K562 (cell line): Measurements from ENCODE around the gene PATL1. TPM values are rescaled to one million over a fixed set of nuclear protein-coding genes. Genes with fewer than 3 reads are reported as not detected.

Experiments
- ATAC-seq: fragments of 200-7000 bp; cut with Tn5 transposase; 3 replicates; pipeline ENCODE4 v1.9.1; 2020; ENCODE audit warnings: moderate library complexity
- BruUV-seq: library from RNA; stranded (reverse); fragments of 400-500 nt; replicated peaks from 2 replicates; lab custom pipeline; 2021; lab: Mats Ljungman, UMichigan
- CTCF ChIA-PET: fragments of 300-600 bp; formaldehyde crosslinking; extraction: SDS; loops from one replicate; lab custom pipeline; 2021; ENCODE audit warnings: low intra/inter-chr PET ratio; lab: Yijun Ruan, JAX
- POLR2A ChIA-PET: fragments of 300-600, 350-650 bp; sonication (Branson Sonifier 250); formaldehyde crosslinking; extraction: SDS; loops from one replicate; lab custom pipeline; 2021; ENCODE audit warnings: antibody characterized with exemption, inconsistent platforms; lab: Yijun Ruan, JAX
- DNase-seq, 4 experiments: peaks; one replicate each; pipeline versions ENCODE4 v3.0.0 to v3.0.0-alpha.2; 2011 to 2018; ENCODE audit warnings: low spot score in 3 of 4, mixed read lengths in 3 of 4; ENCODE audit errors: extremely low read depth in 1 of 4
- FAIRE-seq: peaks from 2 replicates; lab custom pipeline; 2011; peaks lifted over from hg19 to GRCh38; lab: Jason Lieb, UNC
- H2AFZ ChIP-seq: 2 replicates; pipeline ENCODE4 v1.6.0; 2011; ENCODE audit warnings: low read depth, low read length, control low read depth, inconsistent platforms
- H3K27ac ChIP-seq: fragments of 200-600 bp; 3 replicates; pipeline ENCODE4 v1.8.0; 2011; ENCODE audit warnings: low read depth, mild to moderate bottlenecking, control low read depth, inconsistent platforms, low read length, moderate library complexity, mixed read lengths; ENCODE audit errors: extremely low read depth
- H3K27me3 ChIP-seq, 2 experiments: fragments of 300-600 bp in 1 of 2; 2 replicates in 1 of 2; 3 replicates in 1 of 2; pipeline versions ENCODE4 v1.6.0 to v1.8.0; 2011; ENCODE audit warnings: inconsistent platforms in 2 of 2, low read length in 2 of 2, mild to moderate bottlenecking in 1 of 2, mixed read lengths in 1 of 2, moderate library complexity in 1 of 2; ENCODE audit not compliant: control insufficient read depth in 2 of 2, insufficient read depth in 2 of 2
- H3K36me3 ChIP-seq: fragments of 300-600 bp; 3 replicates; pipeline ENCODE4 v1.8.0; 2011; ENCODE audit warnings: mild to moderate bottlenecking, low read length, inconsistent platforms; ENCODE audit not compliant: control insufficient read depth, insufficient read depth
- H3K4me1 ChIP-seq, 2 experiments: fragments of 200-600 bp in 1 of 2; replicated peaks in 1 of 2; 2 replicates in 1 of 2; 3 replicates in 1 of 2; pipeline versions ENCODE4 v1.5.1 to v1.8.0; 2011; ENCODE audit warnings: inconsistent platforms in 2 of 2, low read length in 2 of 2, mild to moderate bottlenecking in 1 of 2, mixed read lengths in 1 of 2, moderate library complexity in 1 of 2; ENCODE audit not compliant: control insufficient read depth in 2 of 2, insufficient read depth in 2 of 2
- H3K4me2 ChIP-seq: 2 replicates; pipeline ENCODE4 v1.6.1; 2011; ENCODE audit warnings: low read length, control low read depth, inconsistent platforms, mixed read lengths; ENCODE audit not compliant: insufficient read depth
- H3K4me3 ChIP-seq: fragments of 200-600 bp; sonication (generic), shearing (Covaris generic); 2 replicates; pipeline ENCODE4 v1.5.1; 2016; ENCODE audit warnings: control low read depth, inconsistent platforms
- H3K79me2 ChIP-seq: fragments of 200-600 bp; 3 replicates; pipeline ENCODE4 v1.8.0; 2011; ENCODE audit warnings: low read length, inconsistent platforms; ENCODE audit not compliant: control insufficient read depth, insufficient read depth
- H3K9ac ChIP-seq, 2 experiments: 2 replicates each; pipeline versions ENCODE4 v1.6.0 to v1.6.1; 2011; ENCODE audit warnings: low read depth in 2 of 2, low read length in 2 of 2, control low read depth in 1 of 2, inconsistent platforms in 1 of 2, mild to moderate bottlenecking in 1 of 2, mixed read lengths in 1 of 2; ENCODE audit not compliant: insufficient read depth in 1 of 2
- H3K9me1 ChIP-seq: one replicate; pipeline ENCODE4 v1.6.0; 2011; ENCODE audit warnings: inconsistent platforms, mild to moderate bottlenecking, low read length, moderate library complexity; ENCODE audit not compliant: control insufficient read depth, insufficient read depth
- H3K9me3 ChIP-seq: replicated peaks from 2 replicates; pipeline ENCODE4 v1.5.1; 2011; ENCODE audit warnings: low read depth, low read length, inconsistent platforms; ENCODE audit not compliant: control insufficient read depth, insufficient read depth
- H4K20me1 ChIP-seq: replicated peaks from 2 replicates; pipeline ENCODE4 v1.6.1; 2011; ENCODE audit warnings: low read length, inconsistent platforms, mixed read lengths; ENCODE audit not compliant: control insufficient read depth, insufficient read depth
- C11orf30 ChIP-seq: fragments of 450-650 bp; IDR thresholded peaks from 2 replicates; pipeline ENCODE4 v1.6.1; 2016; ENCODE audit warnings: low read depth, mild to moderate bottlenecking
- FOSL1 ChIP-seq: fragments of 200-800 bp; sonication (Bioruptor generic); conservative IDR thresholded peaks from 2 replicates; pipeline ENCODE4 v1.6.1; 2016; ENCODE audit warnings: missing genetic modification characterization, missing compliant biosample characterization
- ZNF316 ChIP-seq: fragments of 450-650 bp; IDR thresholded peaks from 2 replicates; pipeline ENCODE4 v1.6.1; 2016
- ZNF507 ChIP-seq: conservative IDR thresholded peaks from 2 replicates; pipeline ENCODE4 v1.6.1; 2017; ENCODE audit warnings: missing genetic modification characterization, missing compliant biosample characterization
- ZNF551 ChIP-seq: fragments of 250-450 bp; sonication (Bioruptor Pico); IDR thresholded peaks from 2 replicates; pipeline ENCODE4 v1.5.0; 2021; ENCODE audit warnings: mild to moderate bottlenecking, moderate library complexity
- WGBS: fragments of 100-300 bp; shearing (Covaris generic); methylation state at CpG from one replicate; pipeline ENCODE4 v1.1.6; 2016; ENCODE audit warnings: low coverage, mixed read lengths; ENCODE audit not compliant: insufficient coverage; ENCODE audit errors: missing lambda C conversion rate; 5-methylcytosine and 5-hydroxymethylcytosine counted together
- in situ Hi-C: fragments of 300-500 bp; cut with MboI; formaldehyde crosslinking; loops from 4 replicates; pipeline ENCODE4 v1.15.0; 2018; ENCODE audit warnings: inconsistent platforms, mixed read lengths
- intact Hi-C: fragments of 100-400 bp; cut with micrococcal nuclease; formaldehyde crosslinking; loops from 2 replicates; pipeline ENCODE4 v1.14.2; 2022
- polyA plus RNA-seq, 8 experiments: library from polyadenylated mRNA; depleted of rRNA in 4 of 8; stranded (reverse) in 5 of 8; unstranded in 3 of 8; fragments of >200 nt; fragmentation: Nextera tagmentation in 2 of 8; fragmentation: Illumina TruSeq in 1 of 8; extraction: Ambion mirVana in 2 of 8; extraction: Trizol in 1 of 8; gene quantifications; 2 replicates each; pipeline versions ENCODE4 v1.2.1 to v1.2.3, GENCODE V29; 2011 to 2014; ENCODE audit warnings: inconsistent platforms in 1 of 8, missing spikeins in 1 of 8
- total RNA-seq, 7 experiments: library from RNA; depleted of rRNA in 6 of 7; stranded (reverse); fragments of >200 nt in 6 of 7; fragmentation: Illumina TruSeq in 2 of 7; extraction: Trizol in 2 of 7; gene quantifications; 2 replicates each; pipeline versions ENCODE4 v1.2.1 to v1.2.3, GENCODE V29; 2011 to 2021; ENCODE audit warnings: low replicate concordance in 1 of 7
- TF ChIP-seq, protein P1 (sequence below): sonication (generic); formaldehyde crosslinking; IDR thresholded peaks from 2 replicates; pipeline ENCODE4 v1.8.1; 2023; ENCODE audit warnings: missing genetic modification reagents, mild to moderate bottlenecking, borderline replicate concordance
- TF ChIP-seq, protein P2 (sequence below): fragments of 250-450 bp; sonication (Bioruptor Pico); IDR thresholded peaks from 2 replicates; pipeline ENCODE4 v1.5.0; 2020; ENCODE audit warnings: mild to moderate bottlenecking, borderline replicate concordance

Gene PATL1
- total and polyA plus RNA-seq, 9 of the 15 experiments (the other 6 are each of a cell fraction or from before 2014, with no cell fraction given), result 3.2 to 48.0 (median 16.4) TPM

DNA sequence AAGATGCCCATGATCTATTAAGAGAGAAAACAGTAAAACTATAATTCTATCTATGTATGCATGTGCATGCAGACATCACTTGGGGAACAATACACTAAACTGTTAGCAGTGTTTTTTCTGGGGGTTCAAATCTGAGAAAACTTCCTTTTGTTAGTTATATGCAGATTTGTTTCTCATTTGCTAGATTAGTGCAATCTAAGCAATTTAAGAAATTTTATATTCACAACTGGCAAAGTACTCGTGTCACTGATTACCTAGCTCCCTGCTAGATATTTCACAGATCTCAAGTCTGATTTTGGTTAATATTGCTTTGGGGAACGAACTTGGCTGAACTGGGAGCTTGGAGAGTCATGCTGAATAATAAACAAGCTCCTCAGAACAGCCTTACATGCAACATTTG, 38.3 kb downstream of the PATL1 start:
- Histone ChIP-seq H4K20me1 (no peaks in the 10 kb centered on the region; the same call in 1 of the 2 replicates), H3K4me1 (no peaks in the 10 kb centered on the region; a peak in 1 of 5 replicates), H3K27me3 (no peaks in the 10 kb centered on the region), H2AFZ (no peak overlapping the region), H3K27ac (no peak overlapping the region), H3K9me1 (no peaks in the 10 kb centered on the region), H3K36me3 (no peaks in the 10 kb centered on the region; the same call in 2 of the 3 replicates), H3K4me3 (no peak overlapping the region), H3K4me2 (no peak overlapping the region), H3K9me3 (no peaks in the 10 kb centered on the region), H3K79me2 (no peaks in the 10 kb centered on the region), H3K9ac (no peak overlapping the region)
- BruUV-seq, result no TSS peak
- FAIRE-seq (no peak), ATAC-seq (no peak), DNase-seq (no peak)
- CTCF ChIA-PET, result no interaction called here
- TF ChIP-seq ZNF316 (peak; percentile 38; the same call in 1 of the 2 replicates), C11orf30 (peak; percentile 16; the same call in 1 of the 2 replicates), FOSL1 (tag) (no peak), ZNF507 (tag) (no peak), ZNF551 (no peak)
- TF ChIP-seq, protein P1, sequence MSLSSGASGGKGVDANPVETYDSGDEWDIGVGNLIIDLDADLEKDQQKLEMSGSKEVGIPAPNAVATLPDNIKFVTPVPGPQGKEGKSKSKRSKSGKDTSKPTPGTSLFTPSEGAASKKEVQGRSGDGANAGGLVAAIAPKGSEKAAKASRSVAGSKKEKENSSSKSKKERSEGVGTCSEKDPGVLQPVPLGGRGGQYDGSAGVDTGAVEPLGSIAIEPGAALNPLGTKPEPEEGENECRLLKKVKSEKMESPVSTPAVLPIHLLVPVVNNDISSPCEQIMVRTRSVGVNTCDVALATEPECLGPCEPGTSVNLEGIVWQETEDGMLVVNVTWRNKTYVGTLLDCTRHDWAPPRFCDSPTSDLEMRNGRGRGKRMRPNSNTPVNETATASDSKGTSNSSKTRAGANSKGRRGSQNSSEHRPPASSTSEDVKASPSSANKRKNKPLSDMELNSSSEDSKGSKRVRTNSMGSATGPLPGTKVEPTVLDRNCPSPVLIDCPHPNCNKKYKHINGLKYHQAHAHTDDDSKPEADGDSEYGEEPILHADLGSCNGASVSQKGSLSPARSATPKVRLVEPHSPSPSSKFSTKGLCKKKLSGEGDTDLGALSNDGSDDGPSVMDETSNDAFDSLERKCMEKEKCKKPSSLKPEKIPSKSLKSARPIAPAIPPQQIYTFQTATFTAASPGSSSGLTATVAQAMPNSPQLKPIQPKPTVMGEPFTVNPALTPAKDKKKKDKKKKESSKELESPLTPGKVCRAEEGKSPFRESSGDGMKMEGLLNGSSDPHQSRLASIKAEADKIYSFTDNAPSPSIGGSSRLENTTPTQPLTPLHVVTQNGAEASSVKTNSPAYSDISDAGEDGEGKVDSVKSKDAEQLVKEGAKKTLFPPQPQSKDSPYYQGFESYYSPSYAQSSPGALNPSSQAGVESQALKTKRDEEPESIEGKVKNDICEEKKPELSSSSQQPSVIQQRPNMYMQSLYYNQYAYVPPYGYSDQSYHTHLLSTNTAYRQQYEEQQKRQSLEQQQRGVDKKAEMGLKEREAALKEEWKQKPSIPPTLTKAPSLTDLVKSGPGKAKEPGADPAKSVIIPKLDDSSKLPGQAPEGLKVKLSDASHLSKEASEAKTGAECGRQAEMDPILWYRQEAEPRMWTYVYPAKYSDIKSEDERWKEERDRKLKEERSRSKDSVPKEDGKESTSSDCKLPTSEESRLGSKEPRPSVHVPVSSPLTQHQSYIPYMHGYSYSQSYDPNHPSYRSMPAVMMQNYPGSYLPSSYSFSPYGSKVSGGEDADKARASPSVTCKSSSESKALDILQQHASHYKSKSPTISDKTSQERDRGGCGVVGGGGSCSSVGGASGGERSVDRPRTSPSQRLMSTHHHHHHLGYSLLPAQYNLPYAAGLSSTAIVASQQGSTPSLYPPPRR, result no peak
- TF ChIP-seq, protein P2, sequence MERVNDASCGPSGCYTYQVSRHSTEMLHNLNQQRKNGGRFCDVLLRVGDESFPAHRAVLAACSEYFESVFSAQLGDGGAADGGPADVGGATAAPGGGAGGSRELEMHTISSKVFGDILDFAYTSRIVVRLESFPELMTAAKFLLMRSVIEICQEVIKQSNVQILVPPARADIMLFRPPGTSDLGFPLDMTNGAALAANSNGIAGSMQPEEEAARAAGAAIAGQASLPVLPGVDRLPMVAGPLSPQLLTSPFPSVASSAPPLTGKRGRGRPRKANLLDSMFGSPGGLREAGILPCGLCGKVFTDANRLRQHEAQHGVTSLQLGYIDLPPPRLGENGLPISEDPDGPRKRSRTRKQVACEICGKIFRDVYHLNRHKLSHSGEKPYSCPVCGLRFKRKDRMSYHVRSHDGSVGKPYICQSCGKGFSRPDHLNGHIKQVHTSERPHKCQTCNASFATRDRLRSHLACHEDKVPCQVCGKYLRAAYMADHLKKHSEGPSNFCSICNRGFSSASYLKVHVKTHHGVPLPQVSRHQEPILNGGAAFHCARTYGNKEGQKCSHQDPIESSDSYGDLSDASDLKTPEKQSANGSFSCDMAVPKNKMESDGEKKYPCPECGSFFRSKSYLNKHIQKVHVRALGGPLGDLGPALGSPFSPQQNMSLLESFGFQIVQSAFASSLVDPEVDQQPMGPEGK (CRISPR knock-in tag), result no peak
- 17% methylated on average over 2 of the region's 2 CpGs for WGBS
- in situ Hi-C loops, result no loop called here
- POLR2A ChIA-PET, result interaction anchor here (1.1 to 1.3 kb wide), 2 partner anchors 10 to 15 kb away, joined by 3 to 4 read pairs; partner anchors contain the start of gene OSBP
- intact Hi-C loops, result no loop called here
